ENCODE results near the gene AKAP13. TPM values are rescaled to one million over a fixed set of nuclear protein-coding genes. Genes with fewer than 3 reads are reported as not detected.
"Not testable (repeated sequence)": the region's sequence is repeated elsewhere in the genome, so short reads cannot be mapped to it uniquely, and the experiment has no call there.

Gene AKAP13
- polyA plus RNA-seq, 3 donors: 47.9 to 99.7 (median 92.6) TPM

DNA sequence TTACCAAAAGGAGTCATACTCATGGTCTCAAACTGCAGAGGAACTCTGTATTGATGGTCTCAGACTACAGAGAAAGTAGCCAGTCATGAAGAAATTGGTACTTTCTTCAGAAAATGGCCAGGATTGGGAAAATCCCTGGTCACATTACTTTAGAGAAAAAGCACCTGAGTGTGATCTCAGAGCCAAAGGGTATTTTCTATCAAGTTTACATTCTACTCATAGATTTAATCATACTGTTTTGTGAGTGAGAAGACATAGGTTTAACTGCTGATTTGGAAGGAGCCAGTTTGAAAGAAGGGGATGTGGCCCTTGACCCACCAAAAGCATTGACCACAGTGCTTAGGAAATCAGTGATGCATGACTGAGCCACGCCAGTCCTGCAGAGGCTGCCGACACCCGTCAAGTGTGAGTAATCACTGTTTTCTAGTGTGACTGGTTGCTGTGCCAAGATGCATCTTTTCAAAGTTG, 203.6 kb downstream of the AKAP13 start:
- H3K4me1 ChIP-seq (ENCODE audit: control insufficient read depth in 1 of 2, insufficient read depth in 2 of 2, low read length in 2 of 2): peaks cover 62 to 66% of the 10 kb centered on the region in 2 donors
- H3K9ac ChIP-seq (ENCODE audit: insufficient read depth, low read length, poor library complexity, severe bottlenecking): peak overlapping the region; percentile 87

DNA sequence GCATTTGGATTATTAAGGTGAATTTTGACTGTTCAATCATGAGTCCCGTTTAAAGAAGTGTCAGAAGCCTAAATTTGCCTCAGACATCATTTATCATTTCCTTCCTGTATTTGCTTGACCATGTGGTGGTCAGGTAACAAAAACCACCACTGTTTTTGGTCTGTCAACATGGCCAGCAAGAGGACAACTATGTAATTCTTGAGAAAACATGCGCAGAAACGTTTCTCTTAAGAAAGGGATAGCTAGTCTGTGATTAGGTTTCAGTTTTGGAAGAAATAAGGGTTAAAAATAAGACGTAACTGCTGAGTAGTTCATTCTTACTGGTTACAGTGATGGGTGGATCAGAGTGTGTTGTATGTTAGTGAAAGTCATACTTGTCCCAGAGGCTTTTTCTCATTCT, 204.5 kb downstream of the AKAP13 start:
- DNase-seq: peak; percentile 35 to 45 (median 41)
- WGBS (ENCODE audit: insufficient coverage): 30% methylated on average over 3 of the region's 4 CpGs
- peak overlapping the region; percentile 17 to 74 for H3K4me3 Mint-ChIP-seq
- H4K20me1 ChIP-seq (ENCODE audit: insufficient read depth, low read length): peaks cover 85% of the 10 kb centered on the region
- peaks cover 64 to 78% of the 10 kb centered on the region in 2 donors for H3K36me3 ChIP-seq (replicated peaks in 1 of 2; ENCODE audit: control insufficient read depth in 1 of 2, insufficient read depth in 2 of 2, low read length in 2 of 2)
- H3K4me3 ChIP-seq (replicated peaks in 1 of 3; ENCODE audit: low read depth in 2 of 3, low read length in 3 of 3): peak overlapping the region in 2 of 3 experiments; percentile 12 to 26
- H3K4me1 ChIP-seq (ENCODE audit: control insufficient read depth in 1 of 2, insufficient read depth in 2 of 2, low read length in 2 of 2): peaks cover 52 to 57% of the 10 kb centered on the region in 2 donors
- H3K27me3 Mint-ChIP-seq (ENCODE audit: low read depth in 3 of 3): peaks cover 0 to 7% (median 0%) of the 10 kb centered on the region in 3 donors
- H3K79me2 ChIP-seq (ENCODE audit: insufficient read depth, low read length): peaks cover 100% of the 10 kb centered on the region
- peak overlapping the region; percentile 81 to 100 (median 100) for H3K27ac Mint-ChIP-seq
- peaks cover 66% of the 10 kb centered on the region for H3K4me1 Mint-ChIP-seq
- H3K9me3 Mint-ChIP-seq: no peaks in the 10 kb centered on the region
- no peak overlapping the region for H2AFZ ChIP-seq (ENCODE audit: insufficient read depth, low read depth, low read length, poor library complexity, severe bottlenecking)
- intact Hi-C loops (cut with micrococcal nuclease): loop anchor here (2.0 to 10.0 kb wide), 5 partner anchors 37 to 100 kb away; no protein-coding TSS in a partner anchor
- peak overlapping the region; percentile 5 for H3K9ac ChIP-seq (ENCODE audit: insufficient read depth, low read length, poor library complexity, severe bottlenecking)
- peak overlapping the region in 1 of 2 donors; percentile 99 for H3K27ac ChIP-seq (ENCODE audit: low read depth in 1 of 2, low read length in 2 of 2)
- TF ChIP-seq, protein P1, sequence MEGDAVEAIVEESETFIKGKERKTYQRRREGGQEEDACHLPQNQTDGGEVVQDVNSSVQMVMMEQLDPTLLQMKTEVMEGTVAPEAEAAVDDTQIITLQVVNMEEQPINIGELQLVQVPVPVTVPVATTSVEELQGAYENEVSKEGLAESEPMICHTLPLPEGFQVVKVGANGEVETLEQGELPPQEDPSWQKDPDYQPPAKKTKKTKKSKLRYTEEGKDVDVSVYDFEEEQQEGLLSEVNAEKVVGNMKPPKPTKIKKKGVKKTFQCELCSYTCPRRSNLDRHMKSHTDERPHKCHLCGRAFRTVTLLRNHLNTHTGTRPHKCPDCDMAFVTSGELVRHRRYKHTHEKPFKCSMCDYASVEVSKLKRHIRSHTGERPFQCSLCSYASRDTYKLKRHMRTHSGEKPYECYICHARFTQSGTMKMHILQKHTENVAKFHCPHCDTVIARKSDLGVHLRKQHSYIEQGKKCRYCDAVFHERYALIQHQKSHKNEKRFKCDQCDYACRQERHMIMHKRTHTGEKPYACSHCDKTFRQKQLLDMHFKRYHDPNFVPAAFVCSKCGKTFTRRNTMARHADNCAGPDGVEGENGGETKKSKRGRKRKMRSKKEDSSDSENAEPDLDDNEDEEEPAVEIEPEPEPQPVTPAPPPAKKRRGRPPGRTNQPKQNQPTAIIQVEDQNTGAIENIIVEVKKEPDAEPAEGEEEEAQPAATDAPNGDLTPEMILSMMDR (IDR thresholded peaks at IDR 0.05): no peak
- no peaks in the 10 kb centered on the region for H3K9me3 ChIP-seq (replicated peaks in 1 of 2; ENCODE audit: control insufficient read depth in 1 of 2, insufficient read depth in 1 of 2, low read length in 2 of 2)
- peaks cover 88 to 97% of the 10 kb centered on the region in 2 donors for H3K36me3 Mint-ChIP-seq
- H3K27me3 ChIP-seq (ENCODE audit: control insufficient read depth in 2 of 2, insufficient read depth in 2 of 2, low read length in 2 of 2): no peaks in the 10 kb centered on the region
- peak overlapping the region; percentile 51 for H3K4me2 ChIP-seq (replicated peaks; ENCODE audit: extremely low read depth, low read length, poor library complexity, severe bottlenecking)

More for the DNA sequence above, 203.6 kb downstream of the AKAP13 start:
- intact Hi-C loops (cut with micrococcal nuclease): loop anchor here (2.0 to 10.0 kb wide), 5 partner anchors 37 to 99 kb away; no protein-coding TSS in a partner anchor
- Histone ChIP-seq H3K36me3 (replicated peaks in 1 of 2; ENCODE audit: control insufficient read depth in 1 of 2, insufficient read depth in 2 of 2, low read length in 2 of 2) (peaks cover 63 to 78% of the 10 kb centered on the region in 2 donors), H3K9me3 (replicated peaks in 1 of 2; ENCODE audit: control insufficient read depth in 1 of 2, insufficient read depth in 1 of 2, low read length in 2 of 2) (no peaks in the 10 kb centered on the region), H3K27ac (ENCODE audit: low read depth in 1 of 2, low read length in 2 of 2) (peak overlapping the region; percentile 25 to 99), H3K4me3 (replicated peaks in 1 of 3; ENCODE audit: low read depth in 2 of 3, low read length in 3 of 3) (peak overlapping the region in 2 of 3 experiments; percentile 63 to 82), H2AFZ (ENCODE audit: insufficient read depth, low read depth, low read length, poor library complexity, severe bottlenecking) (no peak overlapping the region), H3K4me2 (replicated peaks; ENCODE audit: extremely low read depth, low read length, poor library complexity, severe bottlenecking) (peak overlapping the region; percentile 51), H3K79me2 (ENCODE audit: insufficient read depth, low read length) (peaks cover 100% of the 10 kb centered on the region), H3K27me3 (ENCODE audit: control insufficient read depth in 2 of 2, insufficient read depth in 2 of 2, low read length in 2 of 2) (no peaks in the 10 kb centered on the region), H4K20me1 (ENCODE audit: insufficient read depth, low read length) (peaks cover 84% of the 10 kb centered on the region)
- TF ChIP-seq, protein P1 (IDR thresholded peaks at IDR 0.05): no peak
- peaks cover 89 to 97% of the 10 kb centered on the region in 2 donors for H3K36me3 Mint-ChIP-seq
- peak overlapping the region; percentile 99 to 100 (median 100) for H3K27ac Mint-ChIP-seq
- peaks cover 75% of the 10 kb centered on the region for H3K4me1 Mint-ChIP-seq
- peaks cover 0 to 8% (median 0%) of the 10 kb centered on the region in 3 donors for H3K27me3 Mint-ChIP-seq (ENCODE audit: low read depth in 3 of 3)
- WGBS (ENCODE audit: insufficient coverage): 4% methylated on average over 3 of the region's 3 CpGs
- peak overlapping the region; percentile 74 to 85 for H3K4me3 Mint-ChIP-seq
- no peaks in the 10 kb centered on the region for H3K9me3 Mint-ChIP-seq
- peak; percentile 90 to 97 (median 95) for DNase-seq

GRCh38 chr15:85586196-85586595, 205.8 kb downstream of the AKAP13 start:
- H2AFZ ChIP-seq (ENCODE audit: insufficient read depth, low read depth, low read length, poor library complexity, severe bottlenecking); H3K4me3 ChIP-seq (replicated peaks in 1 of 3; ENCODE audit: low read depth in 2 of 3, low read length in 3 of 3); H3K27me3 ChIP-seq (ENCODE audit: control insufficient read depth in 2 of 2, insufficient read depth in 2 of 2, low read length in 2 of 2); DNase-seq; H3K4me2 ChIP-seq (replicated peaks; ENCODE audit: extremely low read depth, low read length, poor library complexity, severe bottlenecking); H3K27me3 Mint-ChIP-seq (ENCODE audit: low read depth in 3 of 3); H3K9ac ChIP-seq (ENCODE audit: insufficient read depth, low read length, poor library complexity, severe bottlenecking); H3K9me3 Mint-ChIP-seq; H3K4me3 Mint-ChIP-seq; H3K9me3 ChIP-seq (replicated peaks in 1 of 2; ENCODE audit: control insufficient read depth in 1 of 2, insufficient read depth in 1 of 2, low read length in 2 of 2): not testable (repeated sequence)
- Histone ChIP-seq H3K36me3 (replicated peaks in 1 of 2; ENCODE audit: control insufficient read depth in 1 of 2, insufficient read depth in 2 of 2, low read length in 2 of 2) (peaks cover 69 to 85% of the 10 kb centered on the region in 2 donors), H3K27ac (ENCODE audit: low read depth in 1 of 2, low read length in 2 of 2) (peak overlapping the region in 1 of 2 donors; percentile 99), H3K79me2 (ENCODE audit: insufficient read depth, low read length) (peaks cover 100% of the 10 kb centered on the region), H3K4me1 (ENCODE audit: control insufficient read depth in 1 of 2, insufficient read depth in 2 of 2, low read length in 2 of 2) (peaks cover 39 to 43% of the 10 kb centered on the region in 2 donors), H4K20me1 (ENCODE audit: insufficient read depth, low read length) (peaks cover 86% of the 10 kb centered on the region)
- Mint-ChIP-seq H3K36me3 (peaks cover 84 to 89% of the 10 kb centered on the region in 2 donors), H3K27ac (peak overlapping the region in 6 of 7 donors; percentile 62 to 100 (median 88)), H3K4me1 (peaks cover 53% of the 10 kb centered on the region)
- WGBS (ENCODE audit: insufficient coverage): 100% methylated on average over 2 of the region's 5 CpGs
- intact Hi-C loops (cut with micrococcal nuclease): loop anchor here in 1 of 2 donors (10.0 kb wide), 1 partner anchor 101 kb away; no protein-coding TSS in a partner anchor
